NCI-H1105 treated with DMSO at 0.1 percent for 48 hours (cell line): ENCODE data around the gene PCSK1N.
"Not testable (repeated sequence)": the region's sequence is repeated elsewhere in the genome, so short reads cannot be mapped to it uniquely, and the experiment has no call there.

Source experiments
- DNase-seq: peaks from one replicate; lab custom pipeline; 2025; lab: John Stamatoyannopoulos, UW

Gene PCSK1N

GRCh38 chrX:48823053-48823452, 12.4 kb downstream of the PCSK1N start:
- DNase-seq = no peak

- not testable (repeated sequence) for DNase-seq
Measured at GRCh38 chrX:48819394-48819793, 16.0 kb downstream of the PCSK1N start.

GRCh38 chrX:48818866-48819265, 16.5 kb downstream of the PCSK1N start:
- no peak for DNase-seq

- DNase-seq = no peak
Measured at GRCh38 chrX:48818098-48818497, 17.3 kb downstream of the PCSK1N start.

GRCh38 chrX:48816014-48816810, 19.2 kb downstream of the PCSK1N start:
- DNase-seq = no peak

- no peak for DNase-seq
Measured at GRCh38 chrX:48815266-48815665, 20.1 kb downstream of the PCSK1N start.

GRCh38 chrX:48814722-48815121, 20.7 kb downstream of the PCSK1N start:
- DNase-seq = no peak

GRCh38 chrX:48813644-48814043, 21.8 kb downstream of the PCSK1N start:
- DNase-seq = no peak

- no peak for DNase-seq
Measured at GRCh38 chrX:48806081-48806480, 29.3 kb downstream of the PCSK1N start.

GRCh38 chrX:48802905-48803200, 32.6 kb downstream of the PCSK1N start:
- no peak for DNase-seq

- DNase-seq = peak; percentile 64
Measured at GRCh38 chrX:48802089-48802904, 33.1 kb downstream of the PCSK1N start.

- DNase-seq = peak; percentile 95
Measured at GRCh38 chrX:48801280-48802088, 33.9 kb downstream of the PCSK1N start, which contains the start of gene HDAC6. TSS of gene HDAC6 (plus strand) at chrX:48802067. CDS start at chrX:48802693, 626 bp downstream.

GRCh38 chrX:48800574-48801279, 34.7 kb downstream of the PCSK1N start:
- DNase-seq = no peak

- no peak for DNase-seq
Measured at GRCh38 chrX:48798318-48798717, 37.1 kb downstream of the PCSK1N start.

GRCh38 chrX:48794911-48795515, 40.4 kb downstream of the PCSK1N start:
- DNase-seq = no peak

GRCh38 chrX:48794340-48794910, 41.0 kb downstream of the PCSK1N start:
- no peak for DNase-seq

- no peak for DNase-seq
Measured at GRCh38 chrX:48793935-48794334, 41.5 kb downstream of the PCSK1N start.

- DNase-seq = no peak
Measured at GRCh38 chrX:48792219-48792618, 43.2 kb downstream of the PCSK1N start.

- DNase-seq = no peak
Measured at GRCh38 chrX:48791063-48791820, 44.2 kb downstream of the PCSK1N start.

- no peak for DNase-seq
Measured at GRCh38 chrX:48790477-48790876, 44.9 kb downstream of the PCSK1N start.
